Measurements from ENCODE around the gene ABHD8. TPM values are rescaled to one million over a fixed set of nuclear protein-coding genes. Genes with fewer than 3 reads are reported as not detected.

Gene ABHD8
- total RNA-seq, 1 experiment from 2014 or later = 13.2 TPM

GRCh38 chr19:17262557-17262956, 40.7 kb downstream of the ABHD8 start (continued):
- TF ChIP-seq ATF6 (CRISPR knock-in tag; IDR thresholded peaks at IDR 0.05) (no peak), SMAD3 (CRISPR knock-in tag; IDR thresholded peaks at IDR 0.05; ENCODE audit: borderline replicate concordance) (no peak), ERG (CRISPR knock-in tag; IDR thresholded peaks at IDR 0.05) (no peak), NR1H2 (CRISPR knock-in tag; IDR thresholded peaks at IDR 0.05) (no peak), TEAD4 (CRISPR knock-in tag; IDR thresholded peaks at IDR 0.05) (no peak), ZBTB43 (CRISPR knock-in tag; IDR thresholded peaks at IDR 0.05) (no peak)
- TF ChIP-seq, protein P1, sequence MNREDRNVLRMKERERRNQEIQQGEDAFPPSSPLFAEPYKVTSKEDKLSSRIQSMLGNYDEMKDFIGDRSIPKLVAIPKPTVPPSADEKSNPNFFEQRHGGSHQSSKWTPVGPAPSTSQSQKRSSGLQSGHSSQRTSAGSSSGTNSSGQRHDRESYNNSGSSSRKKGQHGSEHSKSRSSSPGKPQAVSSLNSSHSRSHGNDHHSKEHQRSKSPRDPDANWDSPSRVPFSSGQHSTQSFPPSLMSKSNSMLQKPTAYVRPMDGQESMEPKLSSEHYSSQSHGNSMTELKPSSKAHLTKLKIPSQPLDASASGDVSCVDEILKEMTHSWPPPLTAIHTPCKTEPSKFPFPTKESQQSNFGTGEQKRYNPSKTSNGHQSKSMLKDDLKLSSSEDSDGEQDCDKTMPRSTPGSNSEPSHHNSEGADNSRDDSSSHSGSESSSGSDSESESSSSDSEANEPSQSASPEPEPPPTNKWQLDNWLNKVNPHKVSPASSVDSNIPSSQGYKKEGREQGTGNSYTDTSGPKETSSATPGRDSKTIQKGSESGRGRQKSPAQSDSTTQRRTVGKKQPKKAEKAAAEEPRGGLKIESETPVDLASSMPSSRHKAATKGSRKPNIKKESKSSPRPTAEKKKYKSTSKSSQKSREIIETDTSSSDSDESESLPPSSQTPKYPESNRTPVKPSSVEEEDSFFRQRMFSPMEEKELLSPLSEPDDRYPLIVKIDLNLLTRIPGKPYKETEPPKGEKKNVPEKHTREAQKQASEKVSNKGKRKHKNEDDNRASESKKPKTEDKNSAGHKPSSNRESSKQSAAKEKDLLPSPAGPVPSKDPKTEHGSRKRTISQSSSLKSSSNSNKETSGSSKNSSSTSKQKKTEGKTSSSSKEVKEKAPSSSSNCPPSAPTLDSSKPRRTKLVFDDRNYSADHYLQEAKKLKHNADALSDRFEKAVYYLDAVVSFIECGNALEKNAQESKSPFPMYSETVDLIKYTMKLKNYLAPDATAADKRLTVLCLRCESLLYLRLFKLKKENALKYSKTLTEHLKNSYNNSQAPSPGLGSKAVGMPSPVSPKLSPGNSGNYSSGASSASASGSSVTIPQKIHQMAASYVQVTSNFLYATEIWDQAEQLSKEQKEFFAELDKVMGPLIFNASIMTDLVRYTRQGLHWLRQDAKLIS (CRISPR knock-in tag; IDR thresholded peaks at IDR 0.05; ENCODE audit: borderline replicate concordance) = no peak
- TF ChIP-seq, protein P2, sequence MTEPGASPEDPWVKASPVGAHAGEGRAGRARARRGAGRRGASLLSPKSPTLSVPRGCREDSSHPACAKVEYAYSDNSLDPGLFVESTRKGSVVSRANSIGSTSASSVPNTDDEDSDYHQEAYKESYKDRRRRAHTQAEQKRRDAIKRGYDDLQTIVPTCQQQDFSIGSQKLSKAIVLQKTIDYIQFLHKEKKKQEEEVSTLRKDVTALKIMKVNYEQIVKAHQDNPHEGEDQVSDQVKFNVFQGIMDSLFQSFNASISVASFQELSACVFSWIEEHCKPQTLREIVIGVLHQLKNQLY (CRISPR knock-in tag; IDR thresholded peaks at IDR 0.05) = no peak

DNA sequence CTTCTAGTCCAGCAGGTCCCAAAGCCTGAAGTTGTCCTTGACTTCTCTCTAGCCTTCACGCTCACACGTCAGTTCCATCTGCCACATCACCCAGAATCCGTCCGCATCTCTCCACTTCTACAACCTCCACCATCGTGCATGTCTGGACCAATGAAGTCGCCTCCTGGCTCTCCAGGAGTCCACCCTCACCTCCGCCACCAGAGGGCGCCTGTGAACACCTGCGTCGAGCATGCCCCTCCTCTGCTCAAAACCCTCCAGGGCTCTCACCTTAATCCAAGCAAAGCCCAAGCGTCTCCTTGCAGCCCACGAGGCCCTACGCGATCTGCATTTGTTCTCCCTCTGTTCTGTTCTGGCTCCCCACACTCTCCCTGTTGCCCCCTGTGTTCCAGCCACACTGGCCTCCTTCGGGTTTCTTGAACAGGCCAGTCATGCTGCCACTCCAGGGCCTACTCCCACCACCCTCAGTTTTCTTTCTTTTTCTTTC, 42.3 kb downstream of the ABHD8 start:
- Mint-ChIP-seq H3K27me3 (ENCODE audit: low read depth) (peaks cover 7% of the 10 kb centered on the region), H3K27ac (peak overlapping the region; percentile 33), H3K9me3 (peaks cover 12% of the 10 kb centered on the region), H3K4me1 (peaks cover 19% of the 10 kb centered on the region), H3K36me3 (peaks cover 36% of the 10 kb centered on the region), H3K4me3 (no peak overlapping the region)
- DNase-seq (ENCODE audit: low spot score) (peak; percentile 94), ATAC-seq (peak; percentile 94)
- ChIA-PET CTCF (interaction anchor here (0.6 to 4.2 kb wide), 16 partner anchors 13 to 1297 kb away, joined by 3 to 38 read pairs (median 4); partner anchors contain the start of genes ANKLE1, DDA1 and USE1), POLR2A (interaction anchor here (0.6 to 1.4 kb wide), 3 partner anchors 13 to 88 kb away, joined by 3 to 7 read pairs (median 3); no protein-coding TSS in a partner anchor)
- TF ChIP-seq, protein P3, sequence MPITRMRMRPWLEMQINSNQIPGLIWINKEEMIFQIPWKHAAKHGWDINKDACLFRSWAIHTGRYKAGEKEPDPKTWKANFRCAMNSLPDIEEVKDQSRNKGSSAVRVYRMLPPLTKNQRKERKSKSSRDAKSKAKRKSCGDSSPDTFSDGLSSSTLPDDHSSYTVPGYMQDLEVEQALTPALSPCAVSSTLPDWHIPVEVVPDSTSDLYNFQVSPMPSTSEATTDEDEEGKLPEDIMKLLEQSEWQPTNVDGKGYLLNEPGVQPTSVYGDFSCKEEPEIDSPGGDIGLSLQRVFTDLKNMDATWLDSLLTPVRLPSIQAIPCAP (CRISPR knock-in tag; IDR thresholded peaks at IDR 0.05) = no peak
- no peak for TF ChIP-seq E2F4 (CRISPR knock-in tag; IDR thresholded peaks at IDR 0.05; ENCODE audit: borderline replicate concordance, low read depth)
- no peak for TF ChIP-seq JUN (CRISPR knock-in tag; IDR thresholded peaks at IDR 0.05)
- TF ChIP-seq ATF6 (CRISPR knock-in tag; IDR thresholded peaks at IDR 0.05) = no peak
- TF ChIP-seq ZNF396 (CRISPR knock-in tag; IDR thresholded peaks at IDR 0.05; ENCODE audit: borderline replicate concordance) = no peak
- TF ChIP-seq MXD4 (CRISPR knock-in tag; IDR thresholded peaks at IDR 0.05; ENCODE audit: borderline replicate concordance) = no peak
- TF ChIP-seq, protein P4, sequence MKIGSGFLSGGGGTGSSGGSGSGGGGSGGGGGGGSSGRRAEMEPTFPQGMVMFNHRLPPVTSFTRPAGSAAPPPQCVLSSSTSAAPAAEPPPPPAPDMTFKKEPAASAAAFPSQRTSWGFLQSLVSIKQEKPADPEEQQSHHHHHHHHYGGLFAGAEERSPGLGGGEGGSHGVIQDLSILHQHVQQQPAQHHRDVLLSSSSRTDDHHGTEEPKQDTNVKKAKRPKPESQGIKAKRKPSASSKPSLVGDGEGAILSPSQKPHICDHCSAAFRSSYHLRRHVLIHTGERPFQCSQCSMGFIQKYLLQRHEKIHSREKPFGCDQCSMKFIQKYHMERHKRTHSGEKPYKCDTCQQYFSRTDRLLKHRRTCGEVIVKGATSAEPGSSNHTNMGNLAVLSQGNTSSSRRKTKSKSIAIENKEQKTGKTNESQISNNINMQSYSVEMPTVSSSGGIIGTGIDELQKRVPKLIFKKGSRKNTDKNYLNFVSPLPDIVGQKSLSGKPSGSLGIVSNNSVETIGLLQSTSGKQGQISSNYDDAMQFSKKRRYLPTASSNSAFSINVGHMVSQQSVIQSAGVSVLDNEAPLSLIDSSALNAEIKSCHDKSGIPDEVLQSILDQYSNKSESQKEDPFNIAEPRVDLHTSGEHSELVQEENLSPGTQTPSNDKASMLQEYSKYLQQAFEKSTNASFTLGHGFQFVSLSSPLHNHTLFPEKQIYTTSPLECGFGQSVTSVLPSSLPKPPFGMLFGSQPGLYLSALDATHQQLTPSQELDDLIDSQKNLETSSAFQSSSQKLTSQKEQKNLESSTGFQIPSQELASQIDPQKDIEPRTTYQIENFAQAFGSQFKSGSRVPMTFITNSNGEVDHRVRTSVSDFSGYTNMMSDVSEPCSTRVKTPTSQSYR (CRISPR knock-in tag; IDR thresholded peaks at IDR 0.05) = no peak
- TF ChIP-seq FOXJ3 (CRISPR knock-in tag; IDR thresholded peaks at IDR 0.05; ENCODE audit: borderline replicate concordance) = no peak
- TF ChIP-seq GABPB1 (CRISPR knock-in tag; IDR thresholded peaks at IDR 0.05) = no peak
- no peak for TF ChIP-seq RELA (CRISPR knock-in tag; IDR thresholded peaks at IDR 0.05; ENCODE audit: borderline replicate concordance)
- no peak for TF ChIP-seq NFE2L1 (CRISPR knock-in tag; IDR thresholded peaks at IDR 0.05)
- TF ChIP-seq ZBTB21 (CRISPR knock-in tag; IDR thresholded peaks at IDR 0.05; ENCODE audit: borderline replicate concordance) = no peak

Measured in WTC11 (cell line).